ENCODE results near the gene TULP4.

TULP4 gene

GRCh38 chr6:158414851-158415262 is 102.6 kb downstream of the TULP4 start (continued):
- TF ChIP-seq, protein P1, sequence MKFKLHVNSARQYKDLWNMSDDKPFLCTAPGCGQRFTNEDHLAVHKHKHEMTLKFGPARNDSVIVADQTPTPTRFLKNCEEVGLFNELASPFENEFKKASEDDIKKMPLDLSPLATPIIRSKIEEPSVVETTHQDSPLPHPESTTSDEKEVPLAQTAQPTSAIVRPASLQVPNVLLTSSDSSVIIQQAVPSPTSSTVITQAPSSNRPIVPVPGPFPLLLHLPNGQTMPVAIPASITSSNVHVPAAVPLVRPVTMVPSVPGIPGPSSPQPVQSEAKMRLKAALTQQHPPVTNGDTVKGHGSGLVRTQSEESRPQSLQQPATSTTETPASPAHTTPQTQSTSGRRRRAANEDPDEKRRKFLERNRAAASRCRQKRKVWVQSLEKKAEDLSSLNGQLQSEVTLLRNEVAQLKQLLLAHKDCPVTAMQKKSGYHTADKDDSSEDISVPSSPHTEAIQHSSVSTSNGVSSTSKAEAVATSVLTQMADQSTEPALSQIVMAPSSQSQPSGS (tag by site-specific recombination; IDR thresholded peaks at IDR 0.05; ENCODE audit: low read depth): no peak
- TF ChIP-seq ZNF423 (tag by site-specific recombination; IDR thresholded peaks at IDR 0.05): no peak
- no peak for TF ChIP-seq ZNF26 (tag by site-specific recombination; IDR thresholded peaks at IDR 0.05)

DNA sequence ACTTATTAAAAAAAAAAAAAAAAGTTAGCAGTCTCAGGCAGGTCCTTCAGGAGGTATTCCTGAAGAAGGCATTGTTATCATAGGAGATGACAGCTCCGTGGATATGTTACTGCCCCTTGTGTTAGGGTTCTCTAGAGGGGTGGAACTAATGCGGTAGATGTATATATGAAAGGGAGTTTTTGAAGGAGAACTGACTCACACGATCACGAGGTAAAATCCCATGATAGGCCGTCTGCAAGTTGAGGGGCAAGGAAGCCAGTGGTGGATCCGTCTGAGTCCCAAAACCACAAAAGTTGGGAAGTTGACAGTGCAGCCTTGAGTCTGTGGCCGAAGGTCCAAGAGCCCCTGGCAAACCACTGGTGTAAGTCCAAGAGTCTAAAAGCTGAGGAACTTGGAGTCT is 103.4 kb downstream of the TULP4 start:
- H3K4me3 ChIP-seq (ENCODE audit: low read depth, low read length): no peak overlapping the region
- no peak overlapping the region for H3K27ac ChIP-seq (ENCODE audit: extremely low read depth, low read depth, low read length)
- H3K36me3 ChIP-seq (ENCODE audit: control insufficient read depth in 2 of 2, insufficient read depth in 1 of 2, low read length in 2 of 2): peaks cover 0 to 28% of the 10 kb centered on the region in 2 experiments; a peak in 2 of 3 replicates
- CTCF ChIA-PET: interaction anchor here (0.7 kb wide), 2 partner anchors 150 to 390 kb away, joined by 4 to 8 read pairs; no protein-coding TSS in a partner anchor
- no peaks in the 10 kb centered on the region for H3K4me1 ChIP-seq (ENCODE audit: control insufficient read depth, insufficient read depth, low read length)
- no peak for TF ChIP-seq ZIC2 (tag by site-specific recombination; IDR thresholded peaks at IDR 0.05)
- POLR2A ChIA-PET: no interaction called here
- no peaks in the 10 kb centered on the region for H3K9me3 ChIP-seq (ENCODE audit: control insufficient read depth, insufficient read depth, low read depth, low read length)

- POLR2A ChIA-PET: no interaction called here
- Histone ChIP-seq H3K9me3 (ENCODE audit: control insufficient read depth, insufficient read depth, low read depth, low read length) (no peaks in the 10 kb centered on the region), H3K27ac (ENCODE audit: extremely low read depth, low read depth, low read length) (no peak overlapping the region), H3K4me1 (ENCODE audit: control insufficient read depth, insufficient read depth, low read length) (no peaks in the 10 kb centered on the region), H3K4me3 (ENCODE audit: low read depth, low read length) (no peak overlapping the region), H3K36me3 (ENCODE audit: control insufficient read depth in 2 of 2, insufficient read depth in 1 of 2, low read length in 2 of 2) (peaks cover 0 to 28% of the 10 kb centered on the region in 2 experiments; a peak in 2 of 3 replicates)
- TF ChIP-seq ZNF10 (tag by site-specific recombination; IDR thresholded peaks at IDR 0.05) (no peak), GFI1B (tag by site-specific recombination; IDR thresholded peaks at IDR 0.05) (peak; percentile 21; the same call in 1 of the 2 replicates)
- CTCF ChIA-PET: interaction anchor here (0.6 to 0.7 kb wide), 3 partner anchors 11 to 190 kb away, joined by 3 to 4 read pairs (median 3); no protein-coding TSS in a partner anchor
Observed at GRCh38 chr6:158416883-158417759, 104.9 kb downstream of the TULP4 start.

GRCh38 chr6:158417760-158418098 is 105.5 kb downstream of the TULP4 start:
- Histone ChIP-seq H3K4me3 (ENCODE audit: low read depth, low read length) (no peak overlapping the region), H3K4me1 (ENCODE audit: control insufficient read depth, insufficient read depth, low read length) (no peaks in the 10 kb centered on the region), H3K27ac (ENCODE audit: extremely low read depth, low read depth, low read length) (no peak overlapping the region), H3K9me3 (ENCODE audit: control insufficient read depth, insufficient read depth, low read depth, low read length) (no peaks in the 10 kb centered on the region), H3K36me3 (ENCODE audit: control insufficient read depth in 2 of 2, insufficient read depth in 1 of 2, low read length in 2 of 2) (peaks cover 0 to 28% of the 10 kb centered on the region in 2 experiments; a peak in 2 of 3 replicates)
- TF ChIP-seq, protein P2, sequence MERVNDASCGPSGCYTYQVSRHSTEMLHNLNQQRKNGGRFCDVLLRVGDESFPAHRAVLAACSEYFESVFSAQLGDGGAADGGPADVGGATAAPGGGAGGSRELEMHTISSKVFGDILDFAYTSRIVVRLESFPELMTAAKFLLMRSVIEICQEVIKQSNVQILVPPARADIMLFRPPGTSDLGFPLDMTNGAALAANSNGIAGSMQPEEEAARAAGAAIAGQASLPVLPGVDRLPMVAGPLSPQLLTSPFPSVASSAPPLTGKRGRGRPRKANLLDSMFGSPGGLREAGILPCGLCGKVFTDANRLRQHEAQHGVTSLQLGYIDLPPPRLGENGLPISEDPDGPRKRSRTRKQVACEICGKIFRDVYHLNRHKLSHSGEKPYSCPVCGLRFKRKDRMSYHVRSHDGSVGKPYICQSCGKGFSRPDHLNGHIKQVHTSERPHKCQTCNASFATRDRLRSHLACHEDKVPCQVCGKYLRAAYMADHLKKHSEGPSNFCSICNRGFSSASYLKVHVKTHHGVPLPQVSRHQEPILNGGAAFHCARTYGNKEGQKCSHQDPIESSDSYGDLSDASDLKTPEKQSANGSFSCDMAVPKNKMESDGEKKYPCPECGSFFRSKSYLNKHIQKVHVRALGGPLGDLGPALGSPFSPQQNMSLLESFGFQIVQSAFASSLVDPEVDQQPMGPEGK (tag by site-specific recombination; IDR thresholded peaks at IDR 0.05): no peak
- TF ChIP-seq ZNF184 (tag by site-specific recombination; IDR thresholded peaks at IDR 0.05) (no peak), ZFP37 (tag by site-specific recombination; IDR thresholded peaks at IDR 0.05) (no peak), ZNF629 (tag by site-specific recombination; IDR thresholded peaks at IDR 0.05) (no peak), REPIN1 (tag by site-specific recombination; IDR thresholded peaks at IDR 0.05; ENCODE audit: low read depth) (no peak), ZBTB20 (tag by site-specific recombination; IDR thresholded peaks at IDR 0.05) (no peak), ZNF311 (tag by site-specific recombination; IDR thresholded peaks at IDR 0.05; ENCODE audit: borderline replicate concordance) (no peak), ZNF302 (tag by site-specific recombination; IDR thresholded peaks at IDR 0.05; ENCODE audit: low read depth) (no peak), EGR2 (tag by site-specific recombination; IDR thresholded peaks at IDR 0.05; ENCODE audit: low read depth) (no peak), RBAK (tag by site-specific recombination; IDR thresholded peaks at IDR 0.05) (no peak), ZNF768 (tag by site-specific recombination; IDR thresholded peaks at IDR 0.05) (no peak)
- CTCF ChIA-PET: no interaction called here
- POLR2A ChIA-PET: interaction anchor here (0.7 kb wide), 2 partner anchors 227 to 586 kb away, joined by 5 to 7 read pairs; partner anchors contain the start of gene DYNLT1

Measured in HEK293 (cell line).